GM18505 (cell line): ENCODE measurements around the gene MSRB3.
"Not testable (repeated sequence)": the region's sequence is repeated elsewhere in the genome, so short reads cannot be mapped to it uniquely, and the experiment has no call there.

ENCODE experiments used
- ATAC-seq: cut with Tn5 transposase; IDR thresholded peaks from one replicate; pipeline ENCODE4 v1.9.1; 2021; ENCODE audit not compliant: unreplicated experiment
- POLR2A ChIP-seq: IDR thresholded peaks from 4 replicates; pipeline ENCODE4 v1.6.1; 2011; ENCODE audit warnings: borderline replicate concordance; ENCODE audit not compliant: insufficient read depth, insufficient read length; ENCODE audit errors: extremely low read depth

MSRB3 gene

DNA sequence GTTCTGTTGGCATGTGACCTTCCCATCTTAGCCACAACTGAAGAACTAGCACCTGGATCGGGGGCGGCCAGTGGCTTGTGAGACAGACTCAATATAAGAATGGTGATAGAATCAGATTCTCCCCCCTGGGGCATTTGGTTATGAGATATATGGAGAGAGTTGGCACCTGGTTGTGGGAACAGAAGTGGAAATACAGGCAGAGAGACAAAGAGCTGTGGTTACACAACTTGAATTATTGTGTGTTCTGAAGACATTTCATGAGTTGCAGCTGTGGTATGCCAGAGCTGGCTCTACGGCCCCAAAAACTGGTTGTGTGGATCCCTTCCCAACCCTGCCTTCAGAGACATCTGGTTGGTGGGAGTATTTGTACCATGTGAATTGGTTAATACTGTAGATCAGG is 2.9 kb upstream of the MSRB3 start:
- no peak for TF ChIP-seq POLR2A
- no peak for ATAC-seq

DNA sequence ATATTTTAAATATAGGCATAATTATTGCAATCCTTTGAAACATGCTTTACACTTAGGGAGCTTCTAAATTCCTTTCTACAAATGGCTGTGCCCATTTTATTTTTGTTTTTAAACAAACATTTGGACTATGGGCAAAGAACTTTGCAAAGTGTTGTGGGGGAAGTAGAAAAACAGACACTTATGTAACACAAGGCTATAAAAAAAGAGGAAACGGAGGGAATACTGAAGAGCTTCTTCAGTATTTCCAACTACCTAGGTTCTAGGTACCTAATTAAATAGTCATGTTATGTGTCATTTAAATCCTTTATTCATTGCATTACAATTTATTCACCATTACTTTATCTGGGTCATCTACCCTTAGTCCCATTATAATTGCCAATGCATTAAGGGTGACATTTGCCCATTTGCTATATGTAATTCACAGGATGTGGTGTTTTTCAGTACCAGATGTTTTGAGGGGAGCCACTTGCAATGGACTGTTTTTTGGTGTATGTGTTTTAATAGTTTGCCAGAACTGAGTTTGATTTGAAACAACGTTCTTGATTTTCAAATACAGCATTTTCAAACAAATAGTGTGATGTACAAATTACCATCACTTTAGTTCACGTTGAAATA is 1.5 kb upstream of the MSRB3 start:
- no peak for TF ChIP-seq POLR2A
- no peak for ATAC-seq

DNA sequence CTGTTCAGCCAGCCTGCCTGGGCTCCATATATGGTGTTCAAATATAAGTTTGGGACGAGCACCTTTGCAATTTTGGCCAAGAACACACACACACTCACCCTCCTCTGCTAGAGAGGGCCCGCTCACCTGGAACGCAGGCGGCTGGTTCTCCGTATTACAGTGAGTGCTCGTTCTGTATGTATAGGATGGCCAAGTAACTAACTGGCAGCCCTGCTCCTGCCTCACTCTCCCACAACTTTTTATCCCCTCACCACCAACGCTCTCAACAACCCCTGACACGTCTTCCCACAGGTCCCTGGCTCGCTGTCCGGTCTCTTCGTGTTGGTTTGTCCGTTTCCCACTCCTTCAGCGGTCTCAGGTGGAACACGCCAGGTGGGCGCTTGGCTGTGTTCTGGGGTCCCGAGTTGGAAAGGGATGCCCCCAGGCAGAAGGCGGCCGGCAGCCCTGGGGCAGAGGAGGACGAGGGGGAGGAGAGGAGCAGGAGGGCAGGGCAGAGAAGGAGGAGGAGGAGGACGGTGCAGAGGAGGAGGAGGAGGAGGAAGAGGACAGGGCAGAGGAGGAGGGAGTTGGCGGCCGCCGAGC is 398 bp upstream of the MSRB3 start:
- ATAC-seq: no peak

DNA sequence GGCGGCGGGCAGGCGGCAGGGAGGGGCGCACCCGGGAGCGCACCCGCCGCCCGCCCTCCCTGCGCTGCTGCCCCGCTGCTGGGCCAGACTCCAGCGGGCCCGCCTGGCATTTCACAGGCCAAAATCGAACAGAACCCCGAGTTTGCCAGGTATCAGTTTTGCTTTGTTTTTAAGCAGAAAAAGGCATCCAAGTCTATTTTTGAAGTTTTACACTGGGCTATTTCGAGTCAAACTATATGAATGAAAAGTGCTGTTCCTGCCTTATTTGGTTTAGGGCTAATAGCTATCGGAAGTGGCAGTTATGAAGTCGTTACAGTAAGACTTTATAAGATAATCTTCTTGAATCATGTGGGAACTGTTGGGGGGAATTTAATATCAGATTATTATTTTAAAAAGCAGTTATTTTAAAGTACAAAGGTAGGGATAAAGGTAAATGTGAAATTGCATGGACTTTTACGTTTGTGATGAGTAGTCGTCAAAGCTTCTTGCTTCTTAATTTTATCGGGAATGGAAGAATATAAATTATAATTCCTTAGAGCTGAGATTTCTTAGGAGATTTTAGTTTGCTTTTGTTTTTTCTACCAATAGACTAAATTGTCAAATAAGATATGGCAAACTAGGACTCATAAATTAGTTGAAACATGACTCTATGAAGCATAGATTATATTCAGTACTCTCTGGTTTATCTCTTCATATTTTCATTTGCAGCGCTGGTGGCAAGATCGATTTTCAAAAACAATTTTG is 1.1 kb downstream of the MSRB3 start:
- no peak for ATAC-seq
- TF ChIP-seq POLR2A: no peak

More for the DNA sequence above, 398 bp upstream of the MSRB3 start:
- TF ChIP-seq POLR2A: no peak

DNA sequence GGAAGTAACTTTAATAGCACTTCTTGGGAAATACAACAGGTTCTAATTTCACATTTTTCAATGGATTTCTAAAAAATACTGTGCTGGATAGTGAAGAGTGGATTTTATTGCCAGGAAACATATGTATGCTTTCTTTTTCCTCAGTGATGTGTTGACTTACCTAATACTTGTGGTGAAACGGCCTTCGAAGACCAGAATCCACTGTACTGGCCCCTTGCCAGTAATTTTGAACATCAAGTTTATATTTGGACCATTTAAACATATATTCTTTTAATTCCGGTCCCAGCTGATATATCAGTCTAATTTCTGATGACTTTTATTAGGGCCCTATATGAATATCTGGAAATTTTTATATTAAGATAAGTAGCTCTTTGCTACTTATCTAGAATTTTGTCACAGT is 1.8 kb downstream of the MSRB3 start:
- no peak for TF ChIP-seq POLR2A
- ATAC-seq: no peak

DNA sequence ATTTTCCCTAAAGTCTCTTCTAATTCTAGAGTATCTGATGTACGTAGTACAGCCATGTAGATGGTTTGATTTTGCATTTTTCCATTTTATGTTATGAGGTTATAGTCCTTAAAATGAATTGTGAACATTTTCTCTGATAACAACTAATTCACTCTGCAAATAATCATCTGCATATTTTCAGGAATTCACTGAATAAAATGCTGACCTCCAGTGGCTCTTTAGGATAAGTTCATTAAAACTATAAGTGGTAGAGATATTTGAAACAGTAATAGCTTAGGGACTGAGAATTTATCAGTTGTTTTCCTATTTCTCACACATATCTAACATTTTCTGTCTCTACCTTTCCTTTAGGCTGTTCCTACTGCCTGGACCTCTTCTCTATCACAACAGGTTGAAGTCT is 4.4 kb downstream of the MSRB3 start:
- TF ChIP-seq POLR2A: no peak
- ATAC-seq: no peak

DNA sequence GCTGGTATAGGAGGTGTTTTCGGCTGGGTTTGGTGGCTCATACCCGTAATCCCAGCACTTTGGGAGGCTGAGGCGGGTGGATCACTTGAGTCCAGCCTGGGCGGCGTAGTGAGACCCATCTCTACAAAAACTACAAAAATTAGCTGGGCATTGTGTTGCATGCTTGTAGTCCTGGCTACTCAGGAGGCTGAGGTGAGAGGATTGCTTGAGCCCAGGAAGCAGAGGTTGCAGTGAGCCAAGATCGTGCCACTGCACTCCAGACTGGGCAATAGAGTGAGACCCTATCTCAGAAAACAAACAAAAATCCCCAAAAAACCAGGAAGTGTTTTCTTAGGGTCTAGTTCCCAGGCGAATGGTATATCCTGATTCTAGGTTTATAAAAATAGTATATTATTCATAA is 7.0 kb downstream of the MSRB3 start:
- ATAC-seq: not testable (repeated sequence)

DNA sequence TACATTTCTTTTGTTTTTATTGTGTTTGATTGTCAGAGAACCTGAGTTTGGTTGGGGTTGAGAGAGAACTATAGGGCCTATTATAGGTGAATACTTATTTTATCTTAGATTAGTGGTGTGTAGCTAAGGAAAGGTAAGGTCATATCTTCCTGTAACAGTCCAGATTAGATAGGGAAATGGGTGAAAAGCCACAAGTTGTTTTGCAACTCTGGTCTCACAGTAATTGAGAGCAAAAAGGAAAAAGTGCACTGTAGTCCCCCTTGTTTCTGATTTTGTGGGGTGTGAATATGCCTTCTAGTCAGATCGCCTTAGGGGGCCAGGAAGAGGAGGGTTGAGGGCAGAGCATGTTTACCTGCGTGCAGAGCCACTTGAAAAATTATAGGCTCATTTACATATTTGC is 8.9 kb downstream of the MSRB3 start:
- no peak for ATAC-seq
- TF ChIP-seq POLR2A: no peak

DNA sequence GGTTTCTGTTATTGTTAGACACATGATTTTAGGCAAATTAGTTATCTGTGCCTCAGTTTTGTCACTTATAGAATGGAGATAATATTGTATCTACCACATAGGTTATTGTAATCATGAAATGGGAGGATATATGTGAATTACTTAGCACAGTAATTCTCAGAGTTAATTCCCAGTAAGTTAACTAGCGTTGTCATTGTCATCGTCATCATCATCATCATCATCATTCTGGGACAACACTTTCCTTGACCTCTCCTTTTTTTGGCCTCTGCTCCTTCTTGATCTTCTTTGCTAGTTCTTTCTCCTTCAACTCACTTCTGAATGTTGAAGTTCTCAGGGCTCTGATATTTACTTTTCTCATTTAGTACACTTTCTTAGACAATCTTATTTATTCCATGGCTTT is 13.8 kb downstream of the MSRB3 start:
- no peak for TF ChIP-seq POLR2A
- no peak for ATAC-seq

DNA sequence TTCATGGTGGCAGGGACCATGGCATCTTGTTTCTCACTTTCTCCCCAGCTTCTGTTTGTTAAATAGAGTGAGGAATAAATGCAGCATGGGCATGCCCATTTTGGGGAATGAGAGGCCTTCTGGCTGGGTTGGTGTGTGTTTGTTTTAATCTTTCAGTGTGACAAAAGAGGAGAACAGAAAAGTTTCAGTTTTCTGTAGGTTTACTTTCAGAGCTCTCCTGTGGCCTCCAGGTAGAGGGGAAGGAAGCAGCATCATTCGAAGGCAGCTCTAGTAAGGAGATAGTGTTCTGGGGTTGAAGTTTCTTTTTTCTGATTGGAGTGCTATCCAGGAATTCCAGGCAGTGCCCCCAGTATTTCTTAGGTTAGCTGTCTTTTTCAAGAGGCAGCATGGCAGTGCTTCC is 15.3 kb downstream of the MSRB3 start:
- no peak for TF ChIP-seq POLR2A
- no peak for ATAC-seq

DNA sequence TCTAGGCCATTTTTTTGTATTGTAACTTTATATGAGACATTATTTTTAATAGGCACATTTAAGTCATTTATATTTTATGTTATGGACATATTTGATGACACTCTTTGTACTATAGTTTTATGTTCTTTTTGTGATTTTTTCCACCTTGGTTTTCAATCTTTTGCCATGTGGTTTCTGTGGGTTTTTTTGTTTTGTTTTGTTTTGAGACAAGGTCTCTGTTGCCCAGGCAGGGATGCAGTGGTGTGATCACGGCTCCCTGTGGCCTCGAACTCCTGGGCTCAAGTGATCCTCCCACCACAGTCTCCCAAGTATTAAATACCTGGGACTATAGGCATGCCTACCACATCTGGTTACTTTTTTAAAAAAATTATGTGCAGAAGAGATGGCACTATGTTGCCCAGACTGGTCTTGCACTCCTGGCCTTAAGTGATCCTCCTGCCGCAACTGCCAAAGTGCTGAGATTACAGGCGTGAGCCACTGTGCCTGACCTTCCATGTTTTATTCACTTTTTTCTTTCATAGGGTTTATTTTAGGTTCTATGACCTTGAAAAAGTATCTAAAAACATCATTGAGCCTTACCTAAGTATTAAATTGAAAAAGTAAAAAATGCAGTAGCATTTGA is 16.3 kb downstream of the MSRB3 start:
- no peak for ATAC-seq
- no peak for TF ChIP-seq POLR2A

DNA sequence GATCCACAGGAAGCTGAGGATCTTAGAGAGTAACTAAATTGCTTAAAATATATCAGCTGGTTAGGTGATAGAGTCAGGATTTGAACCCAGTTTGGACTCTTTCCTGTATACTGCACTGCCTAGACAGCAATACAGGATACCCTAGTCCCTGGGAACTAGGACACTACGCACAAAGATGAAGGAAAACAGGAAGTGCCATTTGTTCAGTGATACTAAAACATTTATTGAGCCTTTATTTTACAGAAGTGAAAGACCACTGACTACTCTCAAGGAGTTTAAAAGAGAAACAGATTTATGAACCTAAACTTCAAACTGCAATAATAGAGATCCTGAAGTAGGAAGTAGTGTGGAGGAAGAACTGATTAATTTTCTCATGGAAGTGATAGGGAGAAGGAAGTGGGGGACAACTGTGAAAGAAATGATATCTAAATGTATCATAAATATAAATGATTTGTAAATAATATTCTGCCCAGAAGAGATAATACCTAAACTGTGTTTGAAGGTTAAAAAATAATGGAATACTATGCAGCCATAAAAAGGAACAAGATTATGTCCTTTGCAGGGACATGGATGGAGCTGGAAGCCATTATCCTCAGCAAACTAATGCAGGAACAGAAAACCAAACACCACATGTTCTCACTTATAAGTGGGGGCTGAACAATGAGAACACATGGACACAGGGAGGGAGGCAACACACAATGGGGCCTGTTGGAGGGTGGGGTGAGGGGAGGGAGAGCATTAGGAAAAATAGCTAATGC is 18.2 kb downstream of the MSRB3 start:
- TF ChIP-seq POLR2A: no peak
- no peak for ATAC-seq

DNA sequence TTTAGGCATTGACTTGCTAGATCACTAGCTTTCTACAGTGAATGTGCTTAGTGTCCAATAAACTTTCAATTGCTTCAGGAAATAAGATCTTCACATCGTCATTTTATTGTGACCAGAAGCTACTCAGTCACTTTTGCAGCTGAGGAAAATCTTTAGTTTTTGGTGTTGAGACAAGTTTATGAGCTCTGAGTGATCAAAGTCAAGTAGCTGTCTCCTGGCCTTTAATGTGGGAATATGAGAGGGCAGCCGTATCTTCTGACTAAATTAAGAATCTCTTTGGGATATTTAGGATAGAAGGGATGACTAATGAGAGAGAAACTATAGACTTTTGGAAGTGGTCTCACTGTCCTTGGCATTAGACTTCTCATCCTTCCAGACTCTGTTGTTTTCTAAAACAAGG is 21.6 kb downstream of the MSRB3 start:
- no peak for TF ChIP-seq POLR2A

More for the DNA sequence above, 21.6 kb downstream of the MSRB3 start:
- ATAC-seq: no peak
